Measurements from ENCODE around the gene UBN1. TPM values are rescaled to one million over a fixed set of nuclear protein-coding genes. Genes with fewer than 3 reads are reported as not detected.

The UBN1 gene
- total RNA-seq, 1 experiment from 2014 or later = 63.1 TPM

DNA sequence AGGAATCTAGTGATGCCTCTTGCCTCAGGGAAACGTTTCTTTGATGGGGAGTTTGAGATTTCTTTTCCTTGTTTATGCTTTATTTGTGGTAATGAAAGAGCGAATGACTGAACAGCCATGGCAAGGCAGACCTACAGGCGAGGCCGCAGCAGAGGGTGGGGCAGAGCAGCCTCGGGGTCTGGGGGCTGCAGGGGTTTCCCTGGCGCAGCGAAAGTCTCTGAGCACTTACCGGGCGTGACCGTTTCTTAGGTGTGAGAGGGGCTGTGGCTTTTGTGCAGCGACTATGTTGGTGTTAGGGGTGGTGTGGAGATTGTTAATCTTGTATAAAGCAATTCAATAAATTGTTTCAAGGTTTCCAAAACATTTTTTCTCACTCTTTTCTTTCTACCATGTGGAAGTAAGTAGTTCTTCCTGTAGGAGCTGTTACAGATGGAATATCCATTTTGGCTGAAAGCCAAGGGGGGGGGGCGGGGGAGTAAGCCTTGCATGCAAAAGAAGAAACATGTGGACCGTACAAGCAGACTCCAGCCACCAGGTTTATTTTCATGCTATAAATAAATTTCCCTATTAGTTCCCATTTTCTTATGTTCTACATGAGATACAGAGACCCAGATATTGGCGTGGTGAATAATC, 34.8 kb downstream of the UBN1 start:
- intact Hi-C loops (cut with micrococcal nuclease; ENCODE audit: unreplicated experiment) = loop anchor here (10.0 kb wide), 1 partner anchor 73 kb away; the partner anchor contains the start of gene SEC14L5
- ATAC-seq = no peak; the same call in 1 of the 2 replicates
- ChIA-PET POLR2A (interaction anchor here (0.6 kb wide), 1 partner anchor 67 kb away, joined by 4 read pairs; no protein-coding TSS in a partner anchor), CTCF (no interaction called here)
- in situ Hi-C loops (cut with HindIII; ENCODE audit: low pct_unique_long_range_greater_than_20kb, low sequenced_read_pairs) = no loop called here
- Histone ChIP-seq H3K4me3 (ENCODE audit: low read depth in 2 of 2, low read length in 2 of 2) (no peak overlapping the region), H3K9me3 (ENCODE audit: control insufficient read depth, insufficient read depth, low read depth, low read length) (no peaks in the 10 kb centered on the region), H3K4me1 (ENCODE audit: control insufficient read depth, insufficient read depth, low read length) (peaks cover 15% of the 10 kb centered on the region; the same call in 1 of the 2 replicates), H3K27ac (ENCODE audit: low read length) (peak overlapping the region; percentile 51; the same call in 1 of the 2 replicates), H3K36me3 (ENCODE audit: control insufficient read depth, insufficient read depth, low read length) (peaks cover 22% of the 10 kb centered on the region), H3K27me3 (ENCODE audit: control insufficient read depth, insufficient read depth, low read length) (no peaks in the 10 kb centered on the region)
- TF ChIP-seq, protein P1, sequence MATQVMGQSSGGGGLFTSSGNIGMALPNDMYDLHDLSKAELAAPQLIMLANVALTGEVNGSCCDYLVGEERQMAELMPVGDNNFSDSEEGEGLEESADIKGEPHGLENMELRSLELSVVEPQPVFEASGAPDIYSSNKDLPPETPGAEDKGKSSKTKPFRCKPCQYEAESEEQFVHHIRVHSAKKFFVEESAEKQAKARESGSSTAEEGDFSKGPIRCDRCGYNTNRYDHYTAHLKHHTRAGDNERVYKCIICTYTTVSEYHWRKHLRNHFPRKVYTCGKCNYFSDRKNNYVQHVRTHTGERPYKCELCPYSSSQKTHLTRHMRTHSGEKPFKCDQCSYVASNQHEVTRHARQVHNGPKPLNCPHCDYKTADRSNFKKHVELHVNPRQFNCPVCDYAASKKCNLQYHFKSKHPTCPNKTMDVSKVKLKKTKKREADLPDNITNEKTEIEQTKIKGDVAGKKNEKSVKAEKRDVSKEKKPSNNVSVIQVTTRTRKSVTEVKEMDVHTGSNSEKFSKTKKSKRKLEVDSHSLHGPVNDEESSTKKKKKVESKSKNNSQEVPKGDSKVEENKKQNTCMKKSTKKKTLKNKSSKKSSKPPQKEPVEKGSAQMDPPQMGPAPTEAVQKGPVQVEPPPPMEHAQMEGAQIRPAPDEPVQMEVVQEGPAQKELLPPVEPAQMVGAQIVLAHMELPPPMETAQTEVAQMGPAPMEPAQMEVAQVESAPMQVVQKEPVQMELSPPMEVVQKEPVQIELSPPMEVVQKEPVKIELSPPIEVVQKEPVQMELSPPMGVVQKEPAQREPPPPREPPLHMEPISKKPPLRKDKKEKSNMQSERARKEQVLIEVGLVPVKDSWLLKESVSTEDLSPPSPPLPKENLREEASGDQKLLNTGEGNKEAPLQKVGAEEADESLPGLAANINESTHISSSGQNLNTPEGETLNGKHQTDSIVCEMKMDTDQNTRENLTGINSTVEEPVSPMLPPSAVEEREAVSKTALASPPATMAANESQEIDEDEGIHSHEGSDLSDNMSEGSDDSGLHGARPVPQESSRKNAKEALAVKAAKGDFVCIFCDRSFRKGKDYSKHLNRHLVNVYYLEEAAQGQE (IDR thresholded peaks at IDR 0.05; ENCODE audit: insufficient read depth in 1 of 2, low read depth in 2 of 2, low read length in 1 of 2) = no peak
- TF ChIP-seq TCF7L2 (IDR thresholded peaks at IDR 0.05; ENCODE audit: low read depth, low read length) (no peak), POLR2AphosphoS5 (IDR thresholded peaks at IDR 0.05; ENCODE audit: low read depth, low read length) (no peak), SIN3A (IDR thresholded peaks at IDR 0.05; ENCODE audit: borderline replicate concordance, insufficient read depth, low read depth, low read length) (no peak)
- TF ChIP-seq, protein P2, sequence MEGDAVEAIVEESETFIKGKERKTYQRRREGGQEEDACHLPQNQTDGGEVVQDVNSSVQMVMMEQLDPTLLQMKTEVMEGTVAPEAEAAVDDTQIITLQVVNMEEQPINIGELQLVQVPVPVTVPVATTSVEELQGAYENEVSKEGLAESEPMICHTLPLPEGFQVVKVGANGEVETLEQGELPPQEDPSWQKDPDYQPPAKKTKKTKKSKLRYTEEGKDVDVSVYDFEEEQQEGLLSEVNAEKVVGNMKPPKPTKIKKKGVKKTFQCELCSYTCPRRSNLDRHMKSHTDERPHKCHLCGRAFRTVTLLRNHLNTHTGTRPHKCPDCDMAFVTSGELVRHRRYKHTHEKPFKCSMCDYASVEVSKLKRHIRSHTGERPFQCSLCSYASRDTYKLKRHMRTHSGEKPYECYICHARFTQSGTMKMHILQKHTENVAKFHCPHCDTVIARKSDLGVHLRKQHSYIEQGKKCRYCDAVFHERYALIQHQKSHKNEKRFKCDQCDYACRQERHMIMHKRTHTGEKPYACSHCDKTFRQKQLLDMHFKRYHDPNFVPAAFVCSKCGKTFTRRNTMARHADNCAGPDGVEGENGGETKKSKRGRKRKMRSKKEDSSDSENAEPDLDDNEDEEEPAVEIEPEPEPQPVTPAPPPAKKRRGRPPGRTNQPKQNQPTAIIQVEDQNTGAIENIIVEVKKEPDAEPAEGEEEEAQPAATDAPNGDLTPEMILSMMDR (IDR thresholded peaks at IDR 0.05) = no peak
- DNase-seq (ENCODE audit: low read depth, low spot score) = no peak
- no TSS peak for BruUV-seq (replicated peaks)

DNA sequence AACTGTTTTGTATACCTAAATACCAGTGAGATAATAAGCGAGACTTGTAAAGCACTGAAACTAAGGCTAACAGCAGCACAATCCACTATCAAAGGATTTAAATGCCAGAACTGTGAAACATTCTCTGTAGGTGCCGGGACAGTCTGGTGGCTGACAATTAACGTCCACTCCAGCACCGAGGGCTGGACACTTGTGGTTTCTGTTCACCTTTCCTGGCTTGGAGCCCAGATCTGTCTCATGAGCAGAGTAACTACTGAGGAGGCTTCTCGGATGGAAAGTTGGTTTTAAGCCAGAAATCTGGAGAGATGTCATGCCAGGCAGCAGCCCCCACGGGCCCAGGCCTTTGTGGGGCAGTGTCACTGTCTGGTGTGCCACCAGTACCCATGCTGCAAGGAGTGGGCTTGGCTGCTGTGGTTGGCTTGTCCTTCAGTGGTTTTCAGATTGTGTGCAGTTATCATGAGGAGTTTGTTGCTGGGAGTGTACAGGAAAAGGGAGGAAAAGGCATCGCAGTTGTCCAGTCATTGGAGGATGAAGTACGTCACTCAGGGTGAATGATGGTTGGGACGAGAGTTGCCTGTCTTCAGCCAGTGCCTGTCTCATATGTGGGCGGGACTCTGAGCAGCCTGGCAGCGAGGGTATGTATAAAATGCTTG, 35.5 kb downstream of the UBN1 start:
- Histone ChIP-seq H3K4me1 (ENCODE audit: control insufficient read depth, insufficient read depth, low read length) (peaks cover 15% of the 10 kb centered on the region; the same call in 1 of the 2 replicates), H3K36me3 (ENCODE audit: control insufficient read depth, insufficient read depth, low read length) (peaks cover 21% of the 10 kb centered on the region), H3K4me3 (ENCODE audit: low read depth in 2 of 2, low read length in 2 of 2) (no peak overlapping the region), H3K27me3 (ENCODE audit: control insufficient read depth, insufficient read depth, low read length) (no peaks in the 10 kb centered on the region), H3K9me3 (ENCODE audit: control insufficient read depth, insufficient read depth, low read depth, low read length) (no peaks in the 10 kb centered on the region), H3K27ac (ENCODE audit: low read length) (peak overlapping the region; percentile 42)
- DNase-seq (ENCODE audit: low read depth, low spot score) (peak; percentile 38), ATAC-seq (peak; percentile 71)
- TF ChIP-seq, protein P2 (IDR thresholded peaks at IDR 0.05) = no peak
- TF ChIP-seq TCF7L2 (IDR thresholded peaks at IDR 0.05; ENCODE audit: low read depth, low read length) (no peak), POLR2AphosphoS5 (IDR thresholded peaks at IDR 0.05; ENCODE audit: low read depth, low read length) (0 out of 2 replicates have a peak, but pooled peaks have one; percentile 24), SIN3A (IDR thresholded peaks at IDR 0.05; ENCODE audit: borderline replicate concordance, insufficient read depth, low read depth, low read length) (no peak)
- TF ChIP-seq, protein P1 (IDR thresholded peaks at IDR 0.05; ENCODE audit: insufficient read depth in 1 of 2, low read depth in 2 of 2, low read length in 1 of 2) = no peak
- TSS peak; percentile 86 for BruUV-seq (replicated peaks)
- ChIA-PET POLR2A (no interaction called here), CTCF (no interaction called here)
- intact Hi-C loops (cut with micrococcal nuclease; ENCODE audit: unreplicated experiment) (loop anchor here (10.0 kb wide), 1 partner anchor 72 kb away; the partner anchor contains the start of gene SEC14L5), in situ Hi-C loops (cut with HindIII; ENCODE audit: low pct_unique_long_range_greater_than_20kb, low sequenced_read_pairs) (no loop called here)
